NCI-H748 (cell line): ENCODE data around the gene HS3ST6.
A peak's percentile ranks its signal among the peaks of the same experiment; 100 is the strongest.
"Not testable (repeated sequence)": the region's sequence is repeated elsewhere in the genome, so short reads cannot be mapped to it uniquely, and the experiment has no call there.

Experiments used
- DNase-seq: peaks from one replicate; lab custom pipeline; 2025; ENCODE audit not compliant: unreplicated experiment; lab: John Stamatoyannopoulos, UW

Gene HS3ST6

DNA sequence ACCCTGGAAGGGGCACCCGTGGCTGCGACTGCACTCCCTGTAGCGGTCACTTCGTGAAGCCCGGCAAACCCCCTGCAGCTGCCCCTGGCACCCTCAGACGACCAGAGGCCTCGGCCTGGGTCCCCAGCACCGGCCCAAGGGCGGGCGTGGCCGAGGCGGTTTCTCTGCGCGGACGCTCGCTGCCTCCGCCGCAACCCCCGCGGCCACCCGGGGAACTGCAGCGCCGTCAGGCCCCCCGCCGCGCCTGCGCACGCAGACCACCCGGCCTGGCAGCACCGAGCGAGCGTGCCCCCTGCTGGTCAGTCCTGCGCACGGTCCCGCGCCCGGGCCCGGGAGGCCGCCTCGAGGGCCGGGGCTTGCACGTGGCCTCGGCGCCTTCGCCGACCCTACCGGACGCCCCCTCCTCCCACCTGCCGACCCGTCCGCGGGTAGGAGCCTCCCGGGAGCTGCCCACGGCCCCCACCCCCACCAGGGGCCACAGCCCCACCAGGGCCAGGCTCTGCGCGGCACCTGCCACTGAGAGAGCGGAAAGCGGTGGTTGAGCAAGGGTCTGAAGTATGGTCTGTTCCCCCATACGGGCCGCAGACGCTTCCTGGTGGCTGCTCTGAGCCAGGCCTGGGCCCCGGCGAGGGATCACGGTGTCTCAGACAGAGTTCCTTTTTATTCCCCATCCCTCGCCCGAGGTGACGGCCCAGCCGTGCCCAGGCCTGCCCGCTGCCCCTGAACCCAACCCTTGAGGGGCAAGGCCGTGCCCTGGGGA is 11.5 kb upstream of the HS3ST6 start:
- peak; percentile 79 for DNase-seq

DNA sequence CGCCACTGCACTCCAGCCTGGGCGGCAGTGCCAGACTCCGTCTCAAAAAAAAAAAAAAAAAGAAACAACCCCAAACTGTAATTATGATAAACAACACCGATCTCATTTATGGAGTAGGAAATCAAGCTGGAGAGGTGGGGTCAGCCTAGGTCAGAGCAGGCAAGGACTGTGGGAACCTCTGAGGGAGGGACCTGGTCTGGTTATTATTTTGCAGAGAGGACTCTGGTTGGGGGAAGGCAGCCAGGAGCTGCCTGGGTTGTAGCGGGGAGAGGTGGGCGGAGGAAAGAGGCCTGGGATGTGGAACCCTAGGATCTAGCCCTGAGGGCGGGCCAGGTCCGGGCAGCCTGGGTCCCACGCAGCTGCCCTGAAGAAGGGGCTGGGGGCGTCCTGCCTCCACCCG is 10.9 kb upstream of the HS3ST6 start:
- DNase-seq: peak; percentile 31

DNA sequence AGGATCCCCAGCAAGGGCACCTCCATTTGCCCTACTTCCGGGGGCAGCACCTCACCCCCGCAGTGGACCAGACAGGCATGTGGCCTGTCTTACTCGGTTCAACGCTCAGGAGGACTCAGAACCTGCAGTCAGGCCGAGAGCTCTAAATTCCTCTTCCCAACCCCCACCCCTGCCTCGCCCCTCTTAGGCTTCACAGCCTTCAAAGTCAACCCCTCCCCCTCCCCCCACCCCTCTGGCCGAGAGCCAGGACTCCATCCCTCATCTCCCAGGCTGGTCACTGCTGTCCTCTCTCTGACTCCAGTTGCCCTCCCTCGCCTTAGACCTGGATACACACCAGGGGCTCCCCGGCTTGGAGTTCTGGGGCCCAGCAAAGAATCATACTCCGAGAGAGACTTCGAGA is 8.1 kb upstream of the HS3ST6 start:
- no peak for DNase-seq

- DNase-seq: no peak
Observed at GRCh38 chr16:1924095-1924494, 5.9 kb upstream of the HS3ST6 start.

DNA sequence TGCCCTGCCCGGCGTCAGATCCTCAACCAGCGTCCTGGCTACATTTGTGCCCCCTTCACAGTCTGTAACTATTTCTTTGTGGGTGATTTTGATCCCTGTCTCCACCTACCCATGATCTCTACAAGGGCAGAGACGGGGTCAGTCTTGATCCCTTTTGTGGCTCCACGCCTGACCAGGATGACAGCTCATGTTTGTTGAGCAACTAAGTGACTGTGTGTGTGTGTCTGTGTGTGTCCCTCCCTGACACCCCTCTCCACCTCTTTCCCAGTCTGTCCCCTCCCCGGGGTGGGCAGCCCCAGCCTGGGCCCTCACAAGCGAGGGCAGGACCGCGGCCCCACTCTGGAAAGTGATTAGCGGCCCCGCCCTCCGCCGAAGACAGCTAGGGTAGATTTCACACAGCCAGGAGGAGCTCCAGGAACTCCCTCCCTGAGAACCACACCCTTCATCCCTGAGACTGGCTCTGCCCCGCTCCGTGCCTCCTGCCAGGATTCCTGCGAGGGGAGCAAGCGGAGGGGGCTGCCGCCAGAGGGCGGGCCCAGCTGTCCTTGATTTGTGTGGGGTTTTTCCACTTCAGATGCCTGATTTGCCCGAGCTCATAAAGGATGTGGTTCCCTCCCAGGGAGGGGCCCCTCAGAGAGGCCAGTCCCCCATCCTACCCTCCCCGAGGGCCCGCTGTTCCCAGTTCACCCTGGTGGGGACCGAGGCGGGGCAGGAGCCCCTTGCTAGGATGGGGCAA is 5.3 kb upstream of the HS3ST6 start:
- DNase-seq: peak; percentile 83

- no peak for DNase-seq
Observed at GRCh38 chr16:1922357-1922756, 4.1 kb upstream of the HS3ST6 start.

DNA sequence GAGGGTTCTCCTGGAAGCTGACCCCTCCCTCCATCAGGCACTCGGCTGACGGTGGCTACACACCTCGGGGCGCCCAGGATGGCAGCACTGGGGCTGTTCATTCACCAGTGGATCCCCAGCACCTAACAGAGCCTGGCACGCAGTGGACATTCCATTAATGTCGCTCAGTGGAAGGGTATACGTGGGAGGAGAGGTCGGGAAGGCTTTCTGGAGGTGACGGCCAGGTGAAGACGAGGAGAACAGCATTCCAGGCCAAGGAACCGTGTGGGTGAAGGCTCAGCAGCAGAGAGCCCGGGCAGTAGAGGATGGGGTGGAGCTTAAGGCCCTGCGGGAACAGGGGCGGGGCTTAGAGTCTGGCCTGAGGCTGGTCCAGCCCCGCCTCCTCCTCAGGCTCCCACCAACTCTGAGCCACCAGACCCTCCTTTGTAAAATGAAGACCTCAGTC is 2.5 kb upstream of the HS3ST6 start:
- peak; percentile 29 for DNase-seq

DNA sequence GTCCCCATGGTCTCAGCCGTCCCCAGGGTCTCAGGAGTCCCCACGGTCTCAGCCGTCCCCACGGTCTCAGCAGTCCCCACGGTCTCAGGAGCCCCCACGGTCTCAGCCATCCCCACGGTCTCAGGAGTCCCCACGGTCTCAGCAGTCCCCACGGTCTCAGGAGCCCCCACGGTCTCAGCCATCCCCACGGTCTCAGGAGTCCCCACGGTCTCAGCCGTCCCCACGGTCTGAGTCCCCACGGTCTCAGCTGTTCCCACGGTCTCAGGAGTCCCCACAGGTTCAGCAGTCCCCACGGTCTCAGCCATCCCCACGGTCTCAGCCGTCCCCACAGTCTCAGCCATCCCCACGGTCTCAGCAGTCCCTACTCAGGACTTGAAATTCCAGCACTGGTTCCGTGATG is 1.9 kb upstream of the HS3ST6 start:
- not testable (repeated sequence) for DNase-seq

DNA sequence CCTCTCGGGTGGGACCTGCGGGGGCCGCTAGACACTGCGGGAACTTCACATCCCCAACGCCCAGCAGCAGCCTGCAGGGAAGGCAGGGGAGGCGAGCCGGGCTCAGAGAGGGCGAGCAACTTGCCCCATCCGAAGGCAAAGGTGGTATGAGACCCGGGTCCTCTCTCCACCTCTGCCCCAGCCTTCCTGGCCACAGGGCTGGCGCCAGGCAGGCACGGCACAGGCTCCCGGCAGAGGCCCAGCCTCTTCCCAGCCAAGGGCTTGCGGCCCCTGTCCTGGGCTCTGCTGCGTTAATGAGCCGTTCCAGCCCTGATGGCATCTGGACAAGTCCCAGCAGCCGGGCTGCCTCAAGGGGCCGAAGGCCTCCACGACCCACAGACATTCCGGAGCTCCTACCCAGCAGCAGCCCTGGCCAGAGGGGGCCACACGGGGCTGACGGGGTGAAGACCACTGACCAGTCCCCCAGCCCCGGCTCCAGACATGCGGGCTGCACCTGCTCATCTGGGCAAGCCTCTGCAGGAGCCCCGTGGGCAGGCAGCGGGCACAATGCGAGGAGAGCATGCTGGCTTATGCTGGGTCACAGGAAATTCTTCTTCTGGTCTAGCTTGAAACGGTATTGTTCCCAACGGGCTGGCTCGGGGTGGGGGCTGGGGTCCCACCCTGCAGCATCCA is 1.2 kb upstream of the HS3ST6 start:
- DNase-seq: no peak

DNA sequence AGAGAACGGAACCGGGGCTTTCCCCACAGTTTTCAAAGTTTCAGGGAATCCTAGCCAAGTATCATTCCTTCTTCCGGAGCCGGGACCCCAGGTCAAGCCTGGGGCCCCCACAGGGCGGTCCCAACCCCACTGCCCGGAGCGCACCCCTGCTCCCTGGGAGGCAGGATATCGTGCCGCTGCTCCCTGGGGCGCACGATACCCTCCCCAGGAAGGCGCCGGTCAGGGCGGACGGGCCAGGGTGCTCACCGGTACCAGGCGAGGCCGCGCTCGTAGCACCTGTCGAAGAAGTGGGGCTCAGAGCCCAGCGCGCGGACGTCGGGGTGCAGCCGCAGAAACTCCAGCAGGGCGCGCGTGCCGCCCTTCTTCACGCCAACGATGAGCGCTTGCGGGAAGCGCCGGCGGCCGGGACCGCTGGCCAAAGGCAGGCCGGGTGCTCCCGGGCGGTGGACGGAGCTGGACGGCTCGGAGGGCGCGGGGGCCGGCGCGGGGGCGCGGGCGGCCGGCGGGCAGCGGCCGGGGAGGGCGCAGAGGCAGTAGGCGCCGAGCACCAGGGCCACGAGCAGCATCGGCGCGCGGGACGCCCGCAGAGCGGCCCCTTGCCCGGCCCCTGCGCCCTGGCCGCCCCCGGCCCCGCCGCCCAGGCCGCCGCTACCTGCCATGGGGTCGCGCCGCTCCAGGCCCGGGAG is 407 bp downstream of the HS3ST6 start:
- no peak for DNase-seq

DNA sequence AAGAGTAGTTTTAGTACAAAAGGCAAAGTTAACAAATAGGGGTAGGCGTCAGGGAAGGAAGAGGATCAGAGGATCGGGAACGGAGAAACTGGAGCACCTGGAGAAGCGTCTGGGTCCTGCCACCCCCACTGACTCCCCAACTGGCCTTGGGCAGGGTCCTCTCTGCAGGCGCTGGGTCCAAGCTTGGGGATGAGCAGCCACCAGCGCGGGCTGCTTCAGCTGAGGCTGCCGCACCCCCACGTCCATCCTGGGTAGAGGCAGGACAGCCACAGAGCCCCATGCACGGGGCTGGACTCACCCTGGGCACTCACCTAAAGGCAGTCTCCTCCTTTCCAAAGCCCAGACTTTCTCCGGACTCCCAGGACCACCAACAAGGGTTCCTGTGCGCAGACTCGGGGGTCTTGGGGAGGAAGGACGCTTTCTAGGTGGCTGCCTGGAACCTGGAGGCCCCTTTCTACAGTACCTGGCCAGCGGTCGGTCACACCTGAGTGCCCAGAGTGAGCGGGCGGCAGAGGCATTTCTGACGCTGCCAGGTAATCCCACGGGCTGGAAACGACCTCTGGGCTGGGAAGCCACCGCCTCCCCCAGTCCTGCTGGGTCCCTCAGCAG is 1.1 kb downstream of the HS3ST6 start:
- DNase-seq: peak; percentile 24

DNA sequence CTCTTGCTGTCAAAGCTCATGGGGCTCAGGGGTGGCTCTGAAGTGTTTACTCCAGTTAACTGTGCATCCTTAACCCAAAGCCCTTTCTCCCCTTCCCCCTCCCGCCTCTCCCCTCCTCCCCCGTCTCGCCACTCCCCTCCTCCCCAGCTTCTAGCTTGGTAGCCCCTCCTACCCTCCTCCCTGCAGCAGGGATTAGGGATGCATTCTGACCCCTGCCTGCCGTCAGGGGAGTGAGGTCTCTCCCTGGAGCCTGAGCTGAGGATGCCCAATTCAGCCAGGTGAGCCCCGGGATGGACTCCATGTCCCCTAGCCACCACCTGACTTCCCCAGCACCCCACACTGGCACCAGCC is 1.6 kb downstream of the HS3ST6 start:
- no peak for DNase-seq

DNA sequence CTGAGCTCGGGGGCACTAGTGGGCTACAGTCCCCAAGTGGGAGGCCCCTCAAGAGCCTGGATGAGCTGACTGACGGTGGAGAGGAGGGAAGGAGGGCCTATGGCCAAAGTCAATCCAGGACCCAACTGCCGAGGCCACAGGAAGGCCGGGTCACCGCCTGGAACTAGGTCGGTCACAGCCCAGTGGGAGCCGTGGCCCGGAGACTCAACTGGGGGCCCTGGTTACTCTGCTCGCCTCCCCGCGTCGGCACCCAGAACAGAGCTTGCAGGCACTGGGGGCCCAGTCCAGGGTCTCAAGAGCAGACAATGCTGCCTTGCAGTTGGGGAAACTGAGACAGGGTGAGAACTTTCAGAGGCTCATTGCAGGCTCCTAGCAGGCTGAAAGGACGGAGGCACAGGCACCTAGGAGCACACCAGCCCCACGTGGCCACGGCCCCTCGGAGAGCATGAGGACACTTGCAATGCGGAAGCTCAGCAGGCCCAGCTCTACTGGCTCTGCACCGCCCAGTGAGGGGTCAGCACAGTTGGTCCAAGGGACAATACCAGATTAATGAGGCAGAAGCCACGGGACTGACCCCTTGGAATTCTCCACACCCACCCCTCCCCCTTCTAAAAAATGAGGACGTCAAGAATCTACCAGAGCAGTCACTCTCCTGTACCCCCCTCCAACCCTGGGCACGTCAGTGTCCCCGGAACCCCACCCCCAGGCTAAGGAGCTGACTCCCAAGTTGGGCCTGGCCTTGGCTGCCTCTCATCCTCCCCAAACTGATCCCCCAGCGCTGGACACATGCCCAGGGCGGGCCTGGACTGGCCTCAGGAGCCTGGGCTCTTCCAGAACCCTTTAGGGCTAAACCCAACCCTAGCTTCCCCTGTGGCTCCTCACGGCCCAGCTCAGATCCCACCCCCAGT is 2.2 kb downstream of the HS3ST6 start:
- no peak for DNase-seq

- no peak for DNase-seq
Observed at GRCh38 chr16:1914988-1915387, 3.2 kb downstream of the HS3ST6 start.

GRCh38 chr16:1914084-1914608 is 4.1 kb downstream of the HS3ST6 start:
- no peak for DNase-seq

GRCh38 chr16:1913327-1914083 is 4.7 kb downstream of the HS3ST6 start:
- DNase-seq: peak; percentile 90

- DNase-seq: no peak
Observed at GRCh38 chr16:1912215-1912543, 6.0 kb downstream of the HS3ST6 start.

GRCh38 chr16:1911467-1912214 is 6.6 kb downstream of the HS3ST6 start:
- no peak for DNase-seq
